ENCODE data around the gene TMPRSS3.
A peak's percentile ranks its signal among the peaks of the same experiment; 100 is the strongest.

TMPRSS3 gene

DNA sequence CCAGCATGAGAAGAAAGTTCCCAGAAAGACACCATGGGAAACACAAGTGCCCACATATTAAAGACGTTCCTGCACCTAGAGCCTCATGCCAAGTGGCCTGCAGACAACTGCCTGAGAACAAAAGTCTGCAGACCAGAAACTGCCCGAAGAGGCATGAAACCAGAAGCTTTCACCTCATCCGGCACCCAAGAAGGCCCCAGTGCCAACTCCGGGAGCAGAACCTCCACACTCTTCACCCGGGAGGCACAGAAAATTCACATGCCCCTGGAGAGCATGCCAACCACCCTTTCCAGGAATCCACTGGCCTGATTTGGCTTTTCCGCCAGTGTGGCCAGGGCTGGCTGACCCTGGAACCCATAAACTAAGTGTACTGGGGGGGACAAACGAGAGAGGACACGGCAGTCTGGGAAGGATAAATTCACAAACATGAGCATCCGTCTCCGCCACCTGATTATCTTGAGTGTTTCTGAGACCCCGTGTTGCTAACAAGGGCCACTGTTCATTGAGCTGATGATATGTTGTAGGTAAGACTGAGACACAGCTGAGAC, 51.8 kb downstream of the TMPRSS3 start:
- no peaks in the 10 kb centered on the region for H3K4me1 ChIP-seq (ENCODE audit: insufficient read depth, low read length)
- no peaks in the 10 kb centered on the region for H3K9me3 ChIP-seq (ENCODE audit: control insufficient read depth, insufficient read depth, low read length)
- no peak overlapping the region for H3K9ac ChIP-seq (ENCODE audit: low read depth, low read length)
- no peaks in the 10 kb centered on the region for H3K36me3 ChIP-seq (ENCODE audit: insufficient read depth, low read length)

DNA sequence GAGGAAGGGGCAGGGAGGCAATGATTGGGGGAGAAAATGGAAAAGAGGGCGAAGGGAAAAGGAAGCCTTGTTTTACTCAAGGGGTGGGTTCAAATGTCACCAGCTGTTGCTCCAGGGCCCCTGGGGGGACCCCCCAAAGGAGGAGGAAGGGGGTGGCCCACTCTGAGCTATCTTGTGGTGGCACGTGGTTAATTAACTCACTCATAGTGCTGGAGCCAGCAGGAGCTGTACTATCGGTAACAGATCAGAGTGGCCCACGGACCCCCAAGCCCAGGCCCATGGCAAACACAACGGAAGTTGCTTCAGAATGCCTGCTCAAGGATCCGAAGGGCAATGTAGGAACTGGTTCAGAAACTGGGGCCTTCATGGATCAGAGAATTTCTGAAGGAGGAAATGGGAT, 52.3 kb downstream of the TMPRSS3 start:
- Histone ChIP-seq H3K4me1 (ENCODE audit: insufficient read depth, low read length) (no peaks in the 10 kb centered on the region), H3K9me3 (ENCODE audit: control insufficient read depth, insufficient read depth, low read length) (no peaks in the 10 kb centered on the region)

GRCh38 chr21:42343101-42343500, 52.8 kb downstream of the TMPRSS3 start:
- H3K4me1 ChIP-seq (ENCODE audit: insufficient read depth, low read length): peaks cover 4% of the 10 kb centered on the region; the same call in 1 of the 2 replicates
- no peaks in the 10 kb centered on the region for H3K9me3 ChIP-seq (ENCODE audit: control insufficient read depth, insufficient read depth, low read length)
- no peak overlapping the region for H3K9ac ChIP-seq (ENCODE audit: low read depth, low read length)
- H3K36me3 ChIP-seq (ENCODE audit: insufficient read depth, low read length): no peaks in the 10 kb centered on the region

More for the DNA sequence above, 52.3 kb downstream of the TMPRSS3 start:
- no peak overlapping the region for H3K9ac ChIP-seq (ENCODE audit: low read depth, low read length)
- no peaks in the 10 kb centered on the region for H3K36me3 ChIP-seq (ENCODE audit: insufficient read depth, low read length)

DNA sequence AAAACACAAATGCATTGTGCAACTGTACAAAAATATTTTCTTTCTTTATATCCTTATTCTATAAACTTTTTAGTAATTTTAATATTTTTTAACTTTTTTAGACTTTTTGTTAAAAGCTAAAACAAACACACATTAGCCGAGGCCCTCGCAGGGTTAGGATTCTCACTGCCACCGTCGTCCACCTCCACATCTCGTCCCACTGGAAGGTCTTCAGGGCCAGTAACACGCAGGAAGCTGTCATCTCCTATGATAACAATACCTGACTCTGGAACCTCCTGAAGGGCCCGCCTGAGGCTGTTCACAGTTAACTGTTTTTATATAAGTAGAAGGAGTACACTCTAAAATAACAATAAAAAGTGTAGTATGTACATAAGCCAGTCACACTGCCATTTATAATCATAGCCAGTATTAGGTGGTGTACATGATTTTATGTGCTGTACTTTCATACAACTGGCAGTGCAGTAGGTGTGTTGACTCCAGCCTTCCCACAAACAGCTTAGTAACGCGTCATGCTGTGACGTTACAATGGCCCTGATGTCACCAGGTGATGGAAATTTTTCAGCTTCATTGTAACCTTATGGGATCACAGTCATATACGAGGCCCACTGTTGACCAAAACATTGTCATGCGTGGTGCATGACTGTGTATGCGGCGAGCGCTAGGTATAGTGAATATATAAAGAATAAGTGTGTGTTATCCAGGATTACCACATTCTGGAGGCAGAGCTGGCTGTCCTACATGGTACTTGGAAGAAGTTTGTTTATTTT, 53.9 kb downstream of the TMPRSS3 start:
- Histone ChIP-seq H3K36me3 (ENCODE audit: insufficient read depth, low read length) (no peaks in the 10 kb centered on the region), H3K9me3 (ENCODE audit: control insufficient read depth, insufficient read depth, low read length) (no peaks in the 10 kb centered on the region), H3K4me1 (ENCODE audit: insufficient read depth, low read length) (peaks cover 8% of the 10 kb centered on the region), H3K9ac (ENCODE audit: low read depth, low read length) (no peak overlapping the region)

- H3K9me3 ChIP-seq (ENCODE audit: control insufficient read depth, insufficient read depth, low read length): no peaks in the 10 kb centered on the region
- H3K36me3 ChIP-seq (ENCODE audit: insufficient read depth, low read length): no peaks in the 10 kb centered on the region
- H3K9ac ChIP-seq (ENCODE audit: low read depth, low read length): no peak overlapping the region
- H3K4me1 ChIP-seq (ENCODE audit: insufficient read depth, low read length): peaks cover 9% of the 10 kb centered on the region
Observed at GRCh38 chr21:42340187-42341050, 55.4 kb downstream of the TMPRSS3 start.

DNA sequence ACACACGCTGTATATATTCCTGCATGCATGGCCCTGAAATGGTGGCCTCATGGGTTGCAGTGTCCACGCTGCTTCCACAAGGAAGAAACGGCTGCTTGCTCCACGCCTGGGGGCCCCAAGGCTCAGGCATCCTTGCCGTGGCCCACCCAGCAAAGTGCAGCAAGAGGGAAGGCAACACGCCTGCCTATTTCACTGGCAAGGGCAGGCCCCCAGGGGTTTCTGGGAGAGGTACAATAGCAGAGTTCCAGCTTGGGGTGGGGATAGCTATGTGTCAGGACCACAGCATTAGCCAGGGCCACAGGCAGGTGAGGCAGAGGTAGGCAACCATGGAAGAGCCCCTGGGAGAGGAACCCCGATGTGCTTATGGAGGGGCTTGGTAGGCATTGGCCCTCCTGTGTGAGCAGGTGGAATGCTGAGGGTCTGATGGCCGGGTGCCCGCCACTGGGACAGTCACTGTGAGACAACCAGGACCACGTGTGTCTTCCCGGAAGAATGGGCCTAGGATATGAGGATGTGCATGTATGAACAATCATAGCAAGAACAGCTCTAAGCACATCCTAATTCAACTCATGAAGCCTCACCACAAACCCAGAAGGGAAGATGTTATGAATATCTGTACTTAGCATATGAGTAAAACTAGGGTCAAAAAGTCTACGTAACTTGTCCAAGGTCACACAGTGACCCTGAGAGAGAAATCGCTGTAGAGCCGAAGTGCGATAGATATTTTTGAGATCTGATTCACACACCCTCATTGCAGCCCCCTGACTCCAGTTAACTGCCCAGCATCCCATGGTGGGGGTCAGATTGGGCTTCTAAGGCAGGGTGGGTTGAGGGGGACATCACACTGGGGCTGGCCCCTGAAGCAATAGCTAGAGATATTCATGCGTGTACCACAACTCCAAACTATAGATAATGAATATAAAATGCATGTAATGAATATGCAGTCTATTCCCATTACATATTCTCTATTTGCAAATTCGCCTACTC, 56.8 kb downstream of the TMPRSS3 start:
- H3K36me3 ChIP-seq (ENCODE audit: insufficient read depth, low read length): no peaks in the 10 kb centered on the region
- peaks cover 9% of the 10 kb centered on the region for H3K4me1 ChIP-seq (ENCODE audit: insufficient read depth, low read length)
- no peaks in the 10 kb centered on the region for H3K9me3 ChIP-seq (ENCODE audit: control insufficient read depth, insufficient read depth, low read length)
- H3K9ac ChIP-seq (ENCODE audit: low read depth, low read length): no peak overlapping the region

- Histone ChIP-seq H3K9ac (ENCODE audit: low read depth, low read length) (peak overlapping the region; percentile 25; the same call in 1 of the 2 replicates), H3K36me3 (ENCODE audit: insufficient read depth, low read length) (no peaks in the 10 kb centered on the region), H3K4me1 (ENCODE audit: insufficient read depth, low read length) (peaks cover 9% of the 10 kb centered on the region), H3K9me3 (ENCODE audit: control insufficient read depth, insufficient read depth, low read length) (no peaks in the 10 kb centered on the region)
Observed at GRCh38 chr21:42337830-42338728, 57.8 kb downstream of the TMPRSS3 start.

- 0 out of 2 replicates have a peak, but pooled peaks cover 3% of the 10 kb centered on the region for H3K9me3 ChIP-seq (ENCODE audit: control insufficient read depth, insufficient read depth, low read length)
Observed at GRCh38 chr21:42337276-42337675, 58.6 kb downstream of the TMPRSS3 start.

GRCh38 chr21:42336054-42336453, 59.8 kb downstream of the TMPRSS3 start:
- H3K9ac ChIP-seq (ENCODE audit: low read depth, low read length): peak overlapping the region; percentile 3; the same call in 1 of the 2 replicates
- 0 out of 2 replicates have a peak, but pooled peaks cover 3% of the 10 kb centered on the region for H3K9me3 ChIP-seq (ENCODE audit: control insufficient read depth, insufficient read depth, low read length)
- H3K36me3 ChIP-seq (ENCODE audit: insufficient read depth, low read length): no peaks in the 10 kb centered on the region
- peaks cover 9% of the 10 kb centered on the region for H3K4me1 ChIP-seq (ENCODE audit: insufficient read depth, low read length)

More at GRCh38 chr21:42337276-42337675, 58.6 kb downstream of the TMPRSS3 start:
- Histone ChIP-seq H3K9ac (ENCODE audit: low read depth, low read length) (no peak overlapping the region), H3K4me1 (ENCODE audit: insufficient read depth, low read length) (peaks cover 9% of the 10 kb centered on the region), H3K36me3 (ENCODE audit: insufficient read depth, low read length) (no peaks in the 10 kb centered on the region)

- Histone ChIP-seq H3K9ac (ENCODE audit: low read depth, low read length) (no peak overlapping the region), H3K36me3 (ENCODE audit: insufficient read depth, low read length) (no peaks in the 10 kb centered on the region), H3K9me3 (ENCODE audit: control insufficient read depth, insufficient read depth, low read length) (peaks cover 11% of the 10 kb centered on the region)
Observed at GRCh38 chr21:42332557-42333317, 63.1 kb downstream of the TMPRSS3 start.

GRCh38 chr21:42331660-42332059, 64.2 kb downstream of the TMPRSS3 start:
- H3K4me1 ChIP-seq (ENCODE audit: insufficient read depth, low read length): no peaks in the 10 kb centered on the region; the same call in 1 of the 2 replicates
- no peak overlapping the region for H3K9ac ChIP-seq (ENCODE audit: low read depth, low read length)
- H3K36me3 ChIP-seq (ENCODE audit: insufficient read depth, low read length): no peaks in the 10 kb centered on the region
- peaks cover 11% of the 10 kb centered on the region for H3K9me3 ChIP-seq (ENCODE audit: control insufficient read depth, insufficient read depth, low read length)

More at GRCh38 chr21:42332557-42333317, 63.1 kb downstream of the TMPRSS3 start:
- peaks cover 3% of the 10 kb centered on the region for H3K4me1 ChIP-seq (ENCODE audit: insufficient read depth, low read length)
